ENCODE measurements around the gene SPRTN.
A peak's percentile ranks its signal among the peaks of the same experiment; 100 is the strongest.

SPRTN gene

DNA sequence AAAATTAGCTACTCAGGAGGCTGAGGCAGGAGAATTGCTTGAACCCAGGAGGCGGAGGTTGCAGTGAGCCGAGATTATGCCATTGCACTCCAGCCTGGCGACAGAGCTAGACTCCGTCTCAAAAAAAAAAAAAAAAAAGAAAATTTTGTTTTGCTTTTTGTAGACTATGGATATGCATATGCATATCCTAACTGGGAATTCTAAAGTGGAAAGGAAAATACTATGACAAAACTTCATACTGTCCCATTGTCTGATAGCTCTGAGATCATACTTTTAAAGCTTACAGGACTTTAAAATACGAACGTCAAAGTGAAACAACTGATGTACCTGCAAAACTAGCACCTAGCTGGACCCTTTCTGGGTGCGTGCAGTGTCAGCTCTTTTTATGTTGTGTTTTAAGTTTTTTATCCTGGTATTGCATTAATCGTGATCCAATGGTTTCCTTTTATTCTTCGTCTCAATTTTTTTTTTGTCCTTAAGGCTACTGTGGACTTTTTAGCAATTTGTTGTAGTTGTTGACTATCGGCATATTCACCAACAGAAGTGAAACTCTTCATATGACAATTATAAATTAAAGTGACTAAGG is 19.2 kb downstream of the SPRTN start:
- H3K4me3 ChIP-seq: no peak overlapping the region
- no peak for DNase-seq (ENCODE audit: low read depth, low spot score)
- TF ChIP-seq POLR2AphosphoS5 (IDR thresholded peaks at IDR 0.05; ENCODE audit: borderline replicate concordance, low read depth, low read length) (no peak), FOXP2 (optimal IDR thresholded peaks at IDR 0.05; ENCODE audit: control extremely low read depth, extremely low read length, insufficient read depth) (no peak), EZH2 (IDR thresholded peaks at IDR 0.05) (no peak)
- no peak overlapping the region for H3K9ac ChIP-seq (ENCODE audit: insufficient read length)
- no peaks in the 10 kb centered on the region for H3K9me3 ChIP-seq (ENCODE audit: low read depth, low read length)
- no peak overlapping the region for H3K27ac ChIP-seq
- H3K36me3 ChIP-seq (ENCODE audit: insufficient read depth, low read length): peaks cover 11% of the 10 kb centered on the region

DNA sequence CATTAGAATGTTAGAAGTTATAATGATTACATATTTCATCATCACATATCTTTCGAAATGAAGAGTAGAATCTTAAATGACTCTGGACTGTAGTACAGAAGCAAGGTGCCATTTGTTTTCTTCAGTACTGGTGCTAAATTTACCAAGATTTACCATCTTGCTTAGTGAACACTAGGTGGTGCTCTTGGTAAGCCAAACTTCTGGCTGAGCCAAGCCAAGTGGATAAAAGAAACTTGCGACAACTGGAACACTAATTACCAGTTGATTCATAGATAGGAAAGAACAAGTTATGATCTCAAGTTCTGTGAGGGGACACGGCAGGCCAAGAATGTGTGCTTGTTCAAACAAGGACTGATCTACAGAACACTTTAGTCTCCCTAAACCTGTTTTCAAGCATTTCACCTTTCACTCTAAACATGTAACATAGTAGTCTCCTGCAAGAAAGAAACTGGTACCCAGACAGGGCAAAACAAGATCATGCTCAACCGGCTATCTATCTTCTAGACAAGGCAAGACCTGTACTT is 19.8 kb downstream of the SPRTN start:
- Histone ChIP-seq H3K27ac (no peak overlapping the region), H3K4me3 (no peak overlapping the region), H3K9ac (ENCODE audit: insufficient read length) (no peak overlapping the region), H3K36me3 (ENCODE audit: insufficient read depth, low read length) (peaks cover 5% of the 10 kb centered on the region), H3K9me3 (ENCODE audit: low read depth, low read length) (no peaks in the 10 kb centered on the region)
- TF ChIP-seq POLR2AphosphoS5 (IDR thresholded peaks at IDR 0.05; ENCODE audit: borderline replicate concordance, low read depth, low read length) (no peak), FOXP2 (optimal IDR thresholded peaks at IDR 0.05; ENCODE audit: control extremely low read depth, extremely low read length, insufficient read depth) (no peak), EZH2 (IDR thresholded peaks at IDR 0.05) (no peak)
- DNase-seq (ENCODE audit: low read depth, low spot score): peak; percentile 12

DNA sequence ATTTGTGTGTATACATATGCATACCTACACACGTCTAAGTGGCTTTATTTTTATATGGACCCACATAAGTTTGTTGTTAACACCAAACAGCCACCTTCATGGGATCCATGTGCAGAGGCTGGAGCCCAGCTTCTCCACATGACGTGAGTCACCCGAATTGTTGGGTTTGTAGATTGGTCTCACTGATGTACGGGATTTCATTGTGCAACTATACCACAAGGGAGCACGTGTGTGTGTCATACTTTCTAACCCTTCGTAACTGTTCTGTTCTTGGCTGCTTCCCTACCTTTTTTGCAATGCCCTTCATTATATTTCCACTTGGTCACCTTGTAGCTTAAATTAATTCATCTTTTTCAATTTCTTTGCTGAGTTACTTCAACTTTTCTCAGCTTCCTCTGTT is 21.0 kb downstream of the SPRTN start:
- H3K27ac ChIP-seq: no peak overlapping the region
- H3K9ac ChIP-seq (ENCODE audit: insufficient read length): no peak overlapping the region
- TF ChIP-seq FOXP2 (optimal IDR thresholded peaks at IDR 0.05; ENCODE audit: control extremely low read depth, extremely low read length, insufficient read depth): no peak
- TF ChIP-seq POLR2AphosphoS5 (IDR thresholded peaks at IDR 0.05; ENCODE audit: borderline replicate concordance, low read depth, low read length): no peak
- no peak for TF ChIP-seq EZH2 (IDR thresholded peaks at IDR 0.05)
- DNase-seq (ENCODE audit: low read depth, low spot score): no peak
- H3K9me3 ChIP-seq (ENCODE audit: low read depth, low read length): no peaks in the 10 kb centered on the region
- H3K4me3 ChIP-seq: no peak overlapping the region
- H3K36me3 ChIP-seq (ENCODE audit: insufficient read depth, low read length): no peaks in the 10 kb centered on the region

GRCh38 chr1:231362325-231362724 is 24.2 kb downstream of the SPRTN start:
- H3K9ac ChIP-seq (ENCODE audit: insufficient read length): no peak overlapping the region
- no peaks in the 10 kb centered on the region for H3K36me3 ChIP-seq (ENCODE audit: insufficient read depth, low read length)
- no peak overlapping the region for H3K4me3 ChIP-seq
- no peak overlapping the region for H3K27ac ChIP-seq
- no peak for DNase-seq (ENCODE audit: low read depth, low spot score)
- H3K9me3 ChIP-seq (ENCODE audit: low read depth, low read length): no peaks in the 10 kb centered on the region
- no peak for TF ChIP-seq FOXP2 (optimal IDR thresholded peaks at IDR 0.05; ENCODE audit: control extremely low read depth, extremely low read length, insufficient read depth)
- TF ChIP-seq EZH2 (IDR thresholded peaks at IDR 0.05): no peak
- TF ChIP-seq POLR2AphosphoS5 (IDR thresholded peaks at IDR 0.05; ENCODE audit: borderline replicate concordance, low read depth, low read length): no peak

GRCh38 chr1:231363624-231364023 is 25.5 kb downstream of the SPRTN start:
- H3K9ac ChIP-seq (ENCODE audit: insufficient read length): no peak overlapping the region
- H3K36me3 ChIP-seq (ENCODE audit: insufficient read depth, low read length): no peaks in the 10 kb centered on the region
- TF ChIP-seq EZH2 (IDR thresholded peaks at IDR 0.05) (no peak), POLR2AphosphoS5 (IDR thresholded peaks at IDR 0.05; ENCODE audit: borderline replicate concordance, low read depth, low read length) (no peak), FOXP2 (optimal IDR thresholded peaks at IDR 0.05; ENCODE audit: control extremely low read depth, extremely low read length, insufficient read depth) (no peak)
- H3K4me3 ChIP-seq: no peak overlapping the region
- DNase-seq (ENCODE audit: low read depth, low spot score): no peak
- no peaks in the 10 kb centered on the region for H3K9me3 ChIP-seq (ENCODE audit: low read depth, low read length)
- no peak overlapping the region for H3K27ac ChIP-seq

- no peaks in the 10 kb centered on the region for H3K36me3 ChIP-seq (ENCODE audit: insufficient read depth, low read length)
- TF ChIP-seq EZH2 (IDR thresholded peaks at IDR 0.05): no peak
- TF ChIP-seq POLR2AphosphoS5 (IDR thresholded peaks at IDR 0.05; ENCODE audit: borderline replicate concordance, low read depth, low read length): no peak
- TF ChIP-seq FOXP2 (optimal IDR thresholded peaks at IDR 0.05; ENCODE audit: control extremely low read depth, extremely low read length, insufficient read depth): no peak
- no peak for DNase-seq (ENCODE audit: low read depth, low spot score)
- no peak overlapping the region for H3K9ac ChIP-seq (ENCODE audit: insufficient read length)
- H3K4me3 ChIP-seq: no peak overlapping the region
- H3K9me3 ChIP-seq (ENCODE audit: low read depth, low read length): no peaks in the 10 kb centered on the region
- no peak overlapping the region for H3K27ac ChIP-seq
Measured at GRCh38 chr1:231364192-231364591, 26.1 kb downstream of the SPRTN start.

DNA sequence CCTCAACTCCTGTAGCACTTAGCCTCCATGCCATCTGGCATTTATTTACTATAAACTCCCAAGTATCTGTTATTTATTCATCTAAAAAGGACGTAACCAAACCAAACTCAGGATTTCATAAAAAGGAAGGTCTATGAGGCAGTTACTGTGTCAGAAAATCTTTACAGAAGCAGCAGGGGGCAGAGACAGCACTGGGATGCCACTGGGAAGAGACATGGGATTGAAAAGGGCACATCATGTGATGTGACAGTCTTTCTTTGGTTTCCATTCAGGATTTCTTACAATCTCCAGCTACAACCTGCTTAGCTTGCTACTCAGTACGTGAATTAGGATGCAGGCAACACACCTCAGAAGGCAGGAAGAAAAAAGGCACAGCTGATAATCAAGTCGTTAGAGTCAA is 31.2 kb downstream of the SPRTN start:
- DNase-seq (ENCODE audit: low read depth, low spot score): no peak
- Histone ChIP-seq H3K9me3 (ENCODE audit: low read depth, low read length) (no peaks in the 10 kb centered on the region), H3K4me3 (no peak overlapping the region), H3K27ac (no peak overlapping the region), H3K36me3 (ENCODE audit: insufficient read depth, low read length) (no peaks in the 10 kb centered on the region), H3K9ac (ENCODE audit: insufficient read length) (no peak overlapping the region)
- TF ChIP-seq FOXP2 (optimal IDR thresholded peaks at IDR 0.05; ENCODE audit: control extremely low read depth, extremely low read length, insufficient read depth): no peak
- no peak for TF ChIP-seq POLR2AphosphoS5 (IDR thresholded peaks at IDR 0.05; ENCODE audit: borderline replicate concordance, low read depth, low read length)
- no peak for TF ChIP-seq EZH2 (IDR thresholded peaks at IDR 0.05)

- Histone ChIP-seq H3K9ac (ENCODE audit: insufficient read length) (no peak overlapping the region), H3K36me3 (ENCODE audit: insufficient read depth, low read length) (no peaks in the 10 kb centered on the region), H3K9me3 (ENCODE audit: low read depth, low read length) (no peaks in the 10 kb centered on the region), H3K4me3 (no peak overlapping the region), H3K27ac (no peak overlapping the region)
- no peak for TF ChIP-seq POLR2AphosphoS5 (IDR thresholded peaks at IDR 0.05; ENCODE audit: borderline replicate concordance, low read depth, low read length)
- DNase-seq (ENCODE audit: low read depth, low spot score): no peak
Measured at GRCh38 chr1:231372501-231372900, 34.4 kb downstream of the SPRTN start.

DNA sequence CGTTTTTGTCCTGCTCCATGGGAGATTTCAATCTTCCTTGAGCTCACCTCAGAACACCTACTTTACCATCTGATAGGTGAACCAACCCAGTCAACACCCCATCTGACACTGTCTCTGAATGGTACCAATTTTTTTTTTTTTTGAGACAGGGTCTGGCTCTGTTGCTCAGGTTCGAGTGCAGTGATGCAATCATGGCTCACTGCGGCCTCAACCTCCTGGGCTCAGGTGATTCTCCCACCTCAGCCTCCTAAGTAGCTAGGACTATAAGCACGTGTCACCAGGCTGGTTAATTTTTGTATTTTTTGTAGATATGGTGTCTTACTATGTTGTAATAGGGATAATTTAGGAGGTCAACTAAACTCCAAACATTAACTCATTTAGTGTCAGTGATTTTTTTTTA is 36.3 kb downstream of the SPRTN start:
- H3K27ac ChIP-seq: no peak overlapping the region
- no peaks in the 10 kb centered on the region for H3K36me3 ChIP-seq (ENCODE audit: insufficient read depth, low read length)
- H3K9ac ChIP-seq (ENCODE audit: insufficient read length): no peak overlapping the region
- H3K9me3 ChIP-seq (ENCODE audit: low read depth, low read length): no peaks in the 10 kb centered on the region
- H3K4me3 ChIP-seq: no peak overlapping the region
- TF ChIP-seq EZH2 (IDR thresholded peaks at IDR 0.05) (no peak), FOXP2 (optimal IDR thresholded peaks at IDR 0.05; ENCODE audit: control extremely low read depth, extremely low read length, insufficient read depth) (no peak), POLR2AphosphoS5 (IDR thresholded peaks at IDR 0.05; ENCODE audit: borderline replicate concordance, low read depth, low read length) (no peak)
- no peak for DNase-seq (ENCODE audit: low read depth, low spot score)
